Neural progenitor cell (in vitro differentiated cells): ENCODE measurements around the gene SEC14L3. TPM values are rescaled to one million over a fixed set of nuclear protein-coding genes. Genes with fewer than 3 reads are reported as not detected.

Experiments
- DNase-seq: peaks from one replicate; pipeline ENCODE4 v3.0.0-alpha.2; 2016; ENCODE audit warnings: low spot score
- H2AFZ ChIP-seq: fragments of 200-600 bp; sonication (generic); replicated peaks from 2 replicates; pipeline ENCODE4 v1.6.1; 2016; ENCODE audit warnings: antibody characterized with exemption
- H3F3A ChIP-seq: fragments of 200-600 bp; sonication (generic); 2 replicates; pipeline ENCODE4 v1.6.1; 2016; ENCODE audit warnings: antibody characterized with exemption, low read depth
- H3K27ac ChIP-seq: fragments of 200-600 bp; sonication (generic); 2 replicates; pipeline ENCODE4 v1.5.1; 2016; ENCODE audit warnings: mild to moderate bottlenecking
- H3K27me3 ChIP-seq: fragments of 200-600 bp; sonication (generic); 2 replicates; pipeline ENCODE4 v1.6.1; 2016; ENCODE audit warnings: mild to moderate bottlenecking, moderate library complexity
- H3K36me3 ChIP-seq: fragments of 200-600 bp; sonication (generic); 2 replicates; pipeline ENCODE4 v1.5.1; 2016
- H3K4me1 ChIP-seq: fragments of 200-600 bp; sonication (generic); 2 replicates; pipeline ENCODE4 v1.6.1; 2016; ENCODE audit warnings: mixed run types
- H3K4me2 ChIP-seq: fragments of 200-600 bp; sonication (generic); 2 replicates; pipeline ENCODE4 v1.6.1; 2016
- H3K4me3 ChIP-seq: fragments of 200-600 bp; sonication (generic); 2 replicates; pipeline ENCODE4 v1.5.1; 2016
- H3K79me2 ChIP-seq: fragments of 200-600 bp; sonication (generic); 2 replicates; pipeline ENCODE4 v1.6.1; 2016; ENCODE audit warnings: low read depth
- H3K9ac ChIP-seq: fragments of 200-600 bp; sonication (generic); 2 replicates; pipeline ENCODE4 v1.6.1; 2016
- H3K9me3 ChIP-seq: fragments of 200-600 bp; sonication (generic); 2 replicates; pipeline ENCODE4 v1.5.1; 2016; ENCODE audit warnings: low read depth
- H4K20me1 ChIP-seq: fragments of 200-600 bp; sonication (generic); 2 replicates; pipeline ENCODE4 v1.6.1; 2016; ENCODE audit warnings: low read depth
- H3K27ac Mint-ChIP-seq: 3 replicates; pipeline ENCODE4 v1.8.0; 2021; ENCODE audit warnings: mixed read lengths
- H3K27me3 Mint-ChIP-seq: 2 replicates; pipeline ENCODE4 v1.8.0; 2022; ENCODE audit warnings: low read depth, mild to moderate bottlenecking, inconsistent platforms, moderate library complexity, mixed read lengths; ENCODE audit not compliant: insufficient read depth
- H3K36me3 Mint-ChIP-seq: 3 replicates; pipeline ENCODE4 v1.8.0; 2021; ENCODE audit warnings: mixed read lengths
- H3K4me1 Mint-ChIP-seq: 3 replicates; pipeline ENCODE4 v1.8.0; 2021; ENCODE audit warnings: mixed read lengths
- H3K4me3 Mint-ChIP-seq: 3 replicates; pipeline ENCODE4 v1.8.0; 2021; ENCODE audit warnings: mild to moderate bottlenecking, moderate library complexity, mixed read lengths
- H3K9me3 Mint-ChIP-seq: 3 replicates; pipeline ENCODE4 v1.8.0; 2020; ENCODE audit warnings: mixed read lengths
- CTCF ChIP-seq: fragments of 200-600 bp; sonication (generic); IDR thresholded peaks from 2 replicates; pipeline ENCODE4 v1.5.1; 2017; ENCODE audit warnings: antibody characterized with exemption, mild to moderate bottlenecking
- EZH2 ChIP-seq: fragments of 200-600 bp; sonication (generic); IDR thresholded peaks from 2 replicates; pipeline ENCODE4 v1.6.1; 2017; ENCODE audit warnings: antibody characterized with exemption, mild to moderate bottlenecking, moderate library complexity
- EZH2phosphoT487 ChIP-seq: fragments of 200-600 bp; sonication (generic); IDR thresholded peaks from 2 replicates; pipeline ENCODE4 v1.6.1; 2017; ENCODE audit warnings: antibody characterized with exemption
- total RNA-seq: library from RNA; depleted of rRNA; stranded (reverse); fragments of >200 nt; gene quantifications from 2 replicates; pipeline ENCODE4 v1.2.3, GENCODE V29; 2015; ENCODE audit warnings: low replicate concordance

Gene SEC14L3
- not detected in 2 replicates for total RNA-seq

- Mint-ChIP-seq H3K9me3 (no peaks in the 10 kb centered on the region), H3K27ac (no peak within 1 kb of the TSS)
These were observed at the start of gene SEC14L3 for GRCh38 chr22:30471616-30472318. Gene SEC14L3, minus strand, starts transcription at chr22:30472017. Its CDS starts 59 bp downstream, at chr22:30471958.

DNA sequence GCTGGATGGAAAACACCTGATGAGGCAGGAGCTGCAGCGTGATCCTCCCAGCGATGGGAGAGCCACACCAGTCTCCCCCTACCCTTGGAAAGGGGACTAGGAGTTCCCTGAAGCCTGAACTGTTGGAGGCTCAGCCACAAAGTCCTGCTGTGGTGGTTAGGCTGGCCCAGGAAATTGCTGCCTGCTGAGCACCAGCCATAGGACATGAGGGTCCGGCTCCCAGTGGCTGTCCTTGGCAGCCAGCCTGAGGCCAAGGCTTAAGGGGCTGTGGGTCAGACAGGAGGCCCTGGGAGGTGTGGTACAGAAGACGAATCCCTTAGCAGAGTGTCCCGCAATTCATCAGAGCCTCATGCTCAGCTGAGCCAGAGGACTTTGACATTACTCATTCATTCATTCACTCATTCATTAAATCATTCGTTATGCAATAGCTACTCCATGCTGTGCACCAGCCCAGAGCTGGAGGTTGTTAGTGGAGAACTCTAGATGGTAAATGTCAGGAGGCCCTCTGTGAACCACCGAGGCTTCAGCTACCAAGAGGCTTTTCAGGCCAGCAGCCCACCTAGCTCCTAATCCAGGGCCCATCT lies 48.1 kb upstream of the SEC14L3 start:
- Histone ChIP-seq H3K4me3 (no peak overlapping the region), H3K9ac (no peak overlapping the region), H3K4me1 (no peaks in the 10 kb centered on the region), H3K4me2 (no peak overlapping the region), H4K20me1 (no peaks in the 10 kb centered on the region), H3F3A (no peaks in the 10 kb centered on the region), H3K27me3 (no peaks in the 10 kb centered on the region), H3K79me2 (no peaks in the 10 kb centered on the region), H3K27ac (no peak overlapping the region), H2AFZ (no peak overlapping the region), H3K9me3 (no peaks in the 10 kb centered on the region), H3K36me3 (no peaks in the 10 kb centered on the region)
- peaks cover 9% of the 10 kb centered on the region for H3K4me1 Mint-ChIP-seq
- H3K9me3 Mint-ChIP-seq: no peaks in the 10 kb centered on the region
- no peak for DNase-seq
- no peak overlapping the region for H3K4me3 Mint-ChIP-seq
- no peak overlapping the region for H3K27ac Mint-ChIP-seq
- no peaks in the 10 kb centered on the region for H3K36me3 Mint-ChIP-seq
- no peak for TF ChIP-seq EZH2
- TF ChIP-seq CTCF: no peak
- no peak for TF ChIP-seq EZH2phosphoT487
- peaks cover 6% of the 10 kb centered on the region for H3K27me3 Mint-ChIP-seq

More at GRCh38 chr22:30471616-30472318, at the start of gene SEC14L3:
- Histone ChIP-seq H3K9ac (no peak within 1 kb of the TSS), H2AFZ (no peak within 1 kb of the TSS), H3F3A (no peaks in the 10 kb centered on the region), H3K4me2 (no peak within 1 kb of the TSS), H3K27ac (no peak within 1 kb of the TSS), H3K36me3 (no peaks in the 10 kb centered on the region), H3K4me1 (no peaks in the 10 kb centered on the region), H4K20me1 (no peaks in the 10 kb centered on the region), H3K79me2 (no peaks in the 10 kb centered on the region), H3K27me3 (peaks cover 3% of the 10 kb centered on the region), H3K9me3 (no peaks in the 10 kb centered on the region), H3K4me3 (no peak within 1 kb of the TSS)
- Mint-ChIP-seq H3K4me3 (no peak within 1 kb of the TSS), H3K36me3 (no peaks in the 10 kb centered on the region), H3K27me3 (peaks cover 10% of the 10 kb centered on the region), H3K4me1 (no peaks in the 10 kb centered on the region)
- no peak for DNase-seq
- TF ChIP-seq EZH2 (no peak), EZH2phosphoT487 (no peak), CTCF (no peak)

- Mint-ChIP-seq H3K27me3 (peaks cover 9% of the 10 kb centered on the region), H3K36me3 (no peaks in the 10 kb centered on the region), H3K4me1 (peaks cover 3% of the 10 kb centered on the region), H3K4me3 (no peak overlapping the region), H3K9me3 (peaks cover 2% of the 10 kb centered on the region), H3K27ac (no peak overlapping the region)
- Histone ChIP-seq H3K27me3 (no peaks in the 10 kb centered on the region), H3K4me1 (no peaks in the 10 kb centered on the region), H3K4me3 (no peak overlapping the region), H3K9me3 (no peaks in the 10 kb centered on the region), H3F3A (no peaks in the 10 kb centered on the region), H3K79me2 (no peaks in the 10 kb centered on the region), H2AFZ (no peak overlapping the region), H3K36me3 (no peaks in the 10 kb centered on the region), H4K20me1 (no peaks in the 10 kb centered on the region), H3K27ac (no peak overlapping the region), H3K4me2 (no peak overlapping the region), H3K9ac (no peak overlapping the region)
- no peak for DNase-seq
- TF ChIP-seq EZH2 (no peak), EZH2phosphoT487 (no peak), CTCF (no peak)
These were observed 44.9 kb upstream of the SEC14L3 start for GRCh38 chr22:30516731-30517130.
